HG03520 (cell line): ENCODE results near the gene HCN3.
A peak's percentile ranks its signal among the peaks of the same experiment; 100 is the strongest.

Experiments used
- ATAC-seq: cut with Tn5 transposase; IDR thresholded peaks from one replicate; pipeline ENCODE4 v1.9.1; 2021; ENCODE audit warnings: mild to moderate bottlenecking, moderate library complexity; ENCODE audit not compliant: unreplicated experiment

Gene HCN3

DNA sequence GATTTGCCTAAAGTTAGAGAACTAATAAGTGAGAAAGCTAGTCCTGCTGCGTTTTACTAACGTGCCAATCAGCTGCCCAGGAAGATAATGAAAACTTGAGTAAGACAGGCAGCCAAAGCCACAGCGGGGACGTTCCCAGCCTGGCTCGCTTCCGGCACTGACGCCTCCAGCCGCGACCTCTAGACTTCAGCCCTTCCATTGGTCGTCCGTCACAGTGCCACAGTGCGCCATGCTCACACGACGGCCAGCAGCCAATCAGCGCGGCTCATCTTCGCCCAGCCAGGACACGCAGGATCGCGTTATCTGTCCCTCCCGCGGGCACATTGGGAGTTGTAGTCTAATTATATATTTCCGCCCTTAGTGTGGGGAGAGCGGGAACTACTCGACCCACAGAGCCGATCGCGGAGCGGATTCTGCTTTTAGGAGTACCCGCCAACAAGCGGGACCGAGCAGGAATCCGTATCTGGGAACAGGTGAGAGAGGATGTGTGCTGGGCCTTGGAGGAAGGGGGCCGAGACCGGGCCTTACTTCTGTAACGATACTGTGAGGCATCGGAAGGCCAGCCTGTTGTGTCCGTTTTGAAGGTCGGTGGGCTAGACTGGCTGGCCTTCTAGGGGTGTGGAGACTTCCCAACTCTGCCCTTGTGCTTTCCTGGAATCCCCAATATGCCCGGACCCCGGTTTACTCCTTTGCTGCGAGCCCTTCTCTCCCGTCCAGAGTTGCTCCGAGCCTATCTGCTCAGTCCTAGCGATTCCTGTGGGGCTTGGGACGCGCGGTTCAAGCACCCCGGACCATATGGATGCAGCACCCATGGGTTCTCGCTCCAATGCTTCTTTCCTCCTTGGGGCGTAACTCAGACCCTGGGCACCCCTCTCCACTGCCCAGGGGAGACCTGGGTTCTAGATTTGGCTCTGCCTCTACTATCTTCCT lies 31.5 kb downstream of the HCN3 start, which contains the start of gene FDPS:
FDPS (plus strand) TSS at position 374 of the 930 bp plus-strand sequence. CDS start 924 bp downstream, outside the sequence.
- peak; percentile 91 for ATAC-seq

DNA sequence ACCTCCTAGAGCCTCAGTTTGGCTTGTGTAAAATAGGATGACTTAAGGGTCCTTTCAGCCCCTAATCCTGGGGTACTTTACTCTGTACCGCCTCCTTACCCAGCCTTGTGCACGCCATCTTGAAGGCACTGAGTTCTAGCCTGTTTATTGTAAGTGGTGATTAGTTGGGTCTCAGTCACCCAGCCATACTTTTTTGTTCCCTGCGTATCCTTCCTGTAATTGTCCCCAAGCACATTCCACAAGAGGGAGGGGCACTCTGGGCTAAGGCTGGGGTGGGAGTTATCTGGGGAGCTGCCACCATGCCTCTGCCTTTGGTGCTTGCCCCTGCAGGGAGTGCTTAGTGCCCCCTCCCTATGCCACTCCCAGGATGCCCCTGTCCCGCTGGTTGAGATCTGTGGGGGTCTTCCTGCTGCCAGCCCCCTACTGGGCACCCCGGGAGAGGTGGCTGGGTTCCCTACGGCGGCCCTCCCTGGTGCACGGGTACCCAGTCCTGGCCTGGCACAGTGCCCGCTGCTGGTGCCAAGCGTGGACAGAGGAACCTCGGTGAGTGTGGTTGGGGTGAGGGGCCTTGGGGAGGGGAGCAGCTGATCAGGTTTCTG lies 32.3 kb downstream of the HCN3 start:
- no peak for ATAC-seq

DNA sequence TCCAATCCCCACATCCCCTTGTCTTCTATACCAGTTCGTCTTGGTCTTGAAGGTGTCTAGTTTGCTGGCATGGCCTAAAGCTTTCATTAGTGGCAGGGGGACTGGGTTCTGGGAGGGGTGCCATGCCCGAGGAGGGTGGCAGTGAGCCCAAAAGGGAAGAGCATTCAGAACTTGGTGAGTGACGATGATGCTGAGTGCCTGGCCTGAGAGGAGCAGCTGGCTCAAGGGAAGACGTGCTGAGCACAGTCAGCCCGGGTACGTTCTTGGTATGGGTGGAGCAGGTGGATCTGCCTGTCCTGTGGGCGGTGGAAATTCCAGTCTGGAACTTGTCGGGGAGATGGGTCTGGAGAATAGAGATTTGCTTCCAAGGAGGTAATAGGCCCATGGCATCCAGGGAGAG lies 36.0 kb downstream of the HCN3 start:
- ATAC-seq, result no peak

DNA sequence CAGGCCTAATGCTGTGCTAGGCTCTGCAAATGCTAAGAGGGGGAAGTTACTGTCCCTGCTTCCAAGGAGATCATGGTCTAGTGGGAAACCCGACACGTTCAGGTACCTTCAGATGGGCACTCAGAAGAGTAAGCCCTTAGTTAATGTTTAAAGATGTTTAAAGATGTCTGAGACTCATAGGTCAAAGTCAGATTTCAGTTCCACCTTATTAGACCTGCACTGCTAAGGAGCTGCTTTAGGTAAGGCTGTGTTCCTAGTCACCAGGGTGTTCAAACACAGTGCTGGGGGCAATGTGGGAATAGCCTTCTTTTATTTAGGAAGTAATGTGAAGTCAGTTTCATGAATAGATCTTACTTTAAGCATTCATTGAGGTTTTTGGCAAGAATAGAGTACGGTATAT lies 39.7 kb downstream of the HCN3 start:
- no peak for ATAC-seq

DNA sequence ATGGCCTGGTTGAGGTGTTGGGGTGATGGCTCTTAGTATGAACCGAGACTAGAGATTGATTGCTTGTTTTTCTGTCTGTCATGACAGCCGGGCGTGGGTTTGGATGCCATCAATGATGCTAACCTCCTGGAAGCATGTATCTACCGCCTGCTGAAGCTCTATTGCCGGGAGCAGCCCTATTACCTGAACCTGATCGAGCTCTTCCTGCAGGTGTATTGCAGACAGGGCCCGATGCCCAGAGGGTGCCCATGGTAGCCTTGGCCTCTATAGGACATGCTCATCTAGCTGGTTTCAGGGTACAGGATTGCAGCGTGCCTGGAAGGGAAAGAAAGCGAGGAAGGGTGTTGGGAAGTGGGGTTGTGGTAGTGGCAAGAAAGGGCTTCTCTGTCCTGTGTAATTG lies 40.8 kb downstream of the HCN3 start:
- ATAC-seq, result no peak

DNA sequence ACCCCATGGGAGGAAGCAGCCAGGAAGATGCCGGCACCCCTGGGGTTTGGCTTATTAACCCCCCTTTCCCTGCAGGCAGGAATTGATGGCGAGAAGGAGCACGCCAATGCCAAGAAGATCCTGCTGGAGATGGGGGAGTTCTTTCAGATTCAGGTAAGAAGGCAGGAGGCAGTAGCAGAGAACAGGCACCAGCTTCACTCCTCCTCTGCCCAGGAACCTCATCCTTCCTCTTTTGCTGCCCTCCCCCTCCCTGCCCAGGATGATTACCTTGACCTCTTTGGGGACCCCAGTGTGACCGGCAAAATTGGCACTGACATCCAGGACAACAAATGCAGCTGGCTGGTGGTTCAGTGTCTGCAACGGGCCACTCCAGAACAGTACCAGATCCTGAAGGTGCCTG lies 42.3 kb downstream of the HCN3 start:
- ATAC-seq, result no peak

DNA sequence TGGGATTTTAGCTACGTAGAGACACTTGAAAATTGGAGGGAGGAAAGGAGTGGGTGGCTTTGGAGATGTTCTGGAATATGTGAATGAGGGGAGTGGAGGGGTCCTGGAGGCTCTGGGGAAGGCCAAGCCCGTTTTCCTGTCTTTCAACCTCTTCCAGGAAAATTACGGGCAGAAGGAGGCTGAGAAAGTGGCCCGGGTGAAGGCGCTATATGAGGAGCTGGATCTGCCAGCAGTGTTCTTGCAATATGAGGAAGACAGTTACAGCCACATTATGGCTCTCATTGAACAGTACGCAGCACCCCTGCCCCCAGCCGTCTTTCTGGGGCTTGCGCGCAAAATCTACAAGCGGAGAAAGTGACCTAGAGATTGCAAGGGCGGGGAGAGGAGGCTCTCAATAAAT lies 43.0 kb downstream of the HCN3 start:
- no peak for ATAC-seq

DNA sequence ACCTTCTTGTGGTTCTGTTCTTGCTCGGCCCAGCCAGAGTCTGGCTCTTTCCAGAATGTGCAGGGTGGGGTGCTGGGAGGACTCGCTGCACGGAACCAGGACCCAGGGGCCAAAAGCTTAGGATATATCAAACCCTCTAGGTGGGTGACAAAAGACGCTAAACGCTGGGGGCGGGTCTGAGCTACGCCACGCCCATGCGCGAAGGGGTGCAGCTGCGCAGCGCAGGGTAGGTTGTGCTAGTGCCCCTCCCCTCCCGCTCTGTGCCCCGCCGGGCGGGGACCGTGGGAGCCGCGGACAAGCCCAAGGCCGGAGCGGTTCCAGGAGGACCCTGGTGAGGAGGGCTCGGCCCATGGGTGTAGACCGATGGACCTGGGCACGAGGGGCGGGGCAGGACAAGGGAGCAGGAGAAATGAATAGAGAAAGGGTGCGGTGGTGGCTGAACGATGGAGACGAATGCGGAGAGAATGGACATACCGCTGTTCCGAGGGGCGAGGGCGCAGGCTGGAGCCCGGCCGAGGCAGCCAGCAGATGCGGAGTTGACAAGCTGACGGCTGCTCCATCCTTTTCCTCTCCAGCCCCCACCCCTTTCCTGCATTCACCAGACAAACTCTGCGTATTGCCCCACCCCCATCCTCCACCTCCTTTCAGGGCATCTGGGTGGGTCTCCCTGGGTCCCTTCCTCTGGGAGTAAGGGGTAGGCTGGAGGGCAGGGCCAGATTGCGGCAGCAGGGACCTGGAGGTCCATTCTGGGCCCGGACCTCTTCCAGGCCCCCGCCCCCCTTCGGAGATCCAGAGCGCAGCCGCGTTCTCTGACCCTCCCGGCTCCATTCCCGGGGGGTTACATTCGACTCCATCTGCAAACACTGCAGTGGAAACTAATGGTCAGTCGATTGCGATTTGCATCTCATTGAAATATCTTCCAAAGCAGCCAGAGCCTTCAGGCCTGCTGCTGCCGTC lies 43.7 kb downstream of the HCN3 start, which contains the start of gene RUSC1:
RUSC1 (plus strand) TSS at position 234 of the 957 bp plus-strand sequence. CDS start 880 bp downstream, outside the sequence.
- no peak for ATAC-seq

DNA sequence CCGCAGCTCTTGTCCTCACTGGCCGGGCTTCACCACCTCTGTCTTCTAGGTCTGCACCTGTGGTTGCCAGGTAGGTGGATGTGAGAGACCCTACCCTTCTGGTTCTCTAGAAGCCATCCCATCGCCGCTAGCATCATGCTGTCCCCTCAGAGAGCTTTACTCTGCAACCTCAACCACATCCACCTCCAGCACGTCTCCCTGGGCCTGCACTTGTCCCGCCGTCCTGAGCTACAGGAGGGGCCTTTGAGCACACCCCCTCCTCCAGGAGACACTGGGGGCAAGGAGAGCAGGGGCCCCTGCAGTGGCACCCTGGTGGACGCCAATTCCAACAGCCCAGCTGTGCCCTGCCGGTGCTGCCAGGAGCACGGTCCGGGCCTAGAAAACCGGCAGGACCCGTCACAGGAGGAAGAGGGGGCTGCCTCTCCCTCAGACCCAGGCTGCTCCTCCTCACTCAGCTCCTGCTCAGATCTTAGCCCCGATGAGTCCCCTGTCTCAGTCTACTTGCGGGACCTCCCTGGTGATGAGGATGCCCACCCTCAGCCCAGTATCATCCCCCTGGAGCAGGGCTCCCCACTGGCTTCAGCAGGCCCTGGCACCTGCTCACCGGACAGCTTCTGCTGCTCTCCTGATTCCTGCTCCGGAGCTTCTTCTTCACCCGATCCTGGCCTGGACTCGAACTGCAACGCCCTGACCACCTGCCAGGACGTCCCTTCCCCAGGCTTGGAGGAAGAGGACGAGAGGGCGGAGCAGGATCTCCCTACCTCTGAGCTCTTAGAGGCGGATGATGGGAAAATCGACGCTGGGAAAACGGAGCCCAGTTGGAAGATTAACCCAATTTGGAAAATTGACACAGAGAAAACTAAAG lies 44.6 kb downstream of the HCN3 start:
- no peak for ATAC-seq

DNA sequence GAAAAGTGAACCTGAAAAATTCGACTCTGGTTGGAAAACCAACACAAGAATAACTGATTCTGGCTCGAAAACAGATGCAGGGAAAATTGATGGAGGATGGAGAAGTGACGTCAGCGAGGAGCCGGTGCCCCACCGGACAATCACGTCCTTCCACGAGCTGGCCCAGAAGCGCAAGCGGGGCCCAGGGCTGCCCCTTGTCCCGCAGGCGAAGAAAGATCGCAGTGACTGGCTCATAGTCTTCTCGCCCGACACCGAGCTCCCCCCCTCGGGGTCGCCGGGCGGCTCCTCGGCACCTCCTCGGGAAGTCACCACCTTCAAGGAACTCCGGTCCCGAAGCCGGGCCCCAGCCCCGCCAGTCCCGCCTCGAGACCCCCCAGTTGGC lies 45.3 kb downstream of the HCN3 start:
- no peak for ATAC-seq

DNA sequence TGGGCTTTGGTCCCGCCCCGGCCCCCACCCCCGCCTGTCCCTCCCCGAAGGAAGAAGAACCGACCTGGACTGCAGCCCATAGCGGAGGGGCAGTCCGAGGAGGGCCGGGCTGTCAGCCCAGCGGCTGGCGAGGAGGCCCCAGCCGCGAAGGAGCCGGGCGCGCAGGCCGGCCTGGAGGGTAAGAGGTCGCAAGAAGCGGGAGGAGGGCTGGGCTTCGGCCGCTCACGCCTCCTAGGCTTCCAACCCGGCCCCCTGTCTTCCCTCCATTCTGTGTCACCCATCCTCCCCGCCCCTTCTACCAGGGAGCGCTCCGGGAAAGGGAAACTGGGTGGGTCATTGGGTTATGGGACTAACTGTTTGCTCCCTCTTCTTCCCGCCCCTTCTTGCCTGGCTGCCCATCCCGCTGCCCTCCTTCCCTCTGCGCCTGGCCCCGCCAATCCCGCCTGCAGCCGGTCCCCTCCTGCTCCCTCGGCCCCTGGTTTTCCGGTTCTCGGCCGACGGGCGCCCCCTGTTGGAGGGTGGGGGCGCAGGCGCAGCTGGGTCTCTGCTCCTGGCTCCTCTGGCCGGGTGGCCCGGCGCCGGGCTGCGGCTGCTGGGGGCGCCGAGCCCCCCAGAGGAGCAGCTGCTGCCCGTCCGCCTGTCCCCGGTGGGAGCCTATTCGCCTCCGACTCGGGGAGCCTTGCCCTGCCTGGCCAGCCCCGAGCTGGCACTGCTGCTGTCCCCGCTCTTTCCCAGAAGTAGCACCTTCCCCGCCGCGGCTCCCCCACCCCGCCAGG lies 45.9 kb downstream of the HCN3 start:
- peak; percentile 41 for ATAC-seq

DNA sequence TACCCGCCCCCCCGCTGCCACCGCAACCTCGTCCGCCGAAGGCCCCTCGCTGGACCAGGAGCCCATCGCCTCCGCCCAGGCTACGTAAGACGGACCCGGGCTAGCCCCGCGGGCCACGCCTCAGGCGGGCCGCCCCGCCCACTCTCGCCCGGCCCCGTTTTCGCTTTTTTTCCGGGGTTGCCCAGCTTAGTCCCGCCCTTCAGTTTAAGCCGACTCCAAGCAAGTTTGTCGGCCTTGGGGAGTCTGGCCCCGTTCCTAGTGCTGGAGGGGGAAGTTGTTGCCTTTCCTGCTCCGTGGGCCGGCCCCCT lies 46.4 kb downstream of the HCN3 start:
- peak; percentile 27 for ATAC-seq

DNA sequence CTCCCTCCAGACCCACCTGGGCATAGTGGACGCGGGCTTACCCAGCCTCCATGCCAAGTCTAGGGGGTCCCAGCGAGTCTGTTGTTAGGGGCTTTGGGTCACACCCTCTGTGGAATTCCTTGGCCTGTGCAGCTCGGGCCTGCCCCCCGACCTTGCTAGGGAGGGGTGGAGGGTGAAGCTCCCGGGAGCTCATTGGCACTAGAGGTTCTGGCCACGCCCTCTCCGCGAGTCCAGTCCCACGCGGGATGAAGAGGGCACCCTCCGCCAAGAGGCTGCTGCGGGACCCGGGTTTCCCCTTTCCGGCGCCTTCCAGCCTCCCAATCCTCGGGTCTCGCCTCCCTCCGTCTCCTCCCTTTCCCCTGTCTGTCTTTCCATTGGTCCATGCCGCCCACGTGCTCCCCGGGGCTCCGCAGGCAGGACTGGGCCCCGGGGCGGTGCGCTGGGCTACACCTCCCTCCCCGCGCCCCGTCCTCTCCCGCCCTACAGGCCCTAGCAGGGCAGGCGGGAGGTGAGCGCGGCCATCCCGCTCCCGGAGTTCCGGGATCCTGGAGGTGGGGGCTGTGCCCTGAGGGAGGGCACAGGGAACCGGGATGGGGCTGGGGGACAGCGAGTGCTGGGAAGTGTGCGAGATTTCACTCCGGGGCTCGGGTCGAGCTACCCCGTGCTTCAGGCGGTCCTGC lies 46.9 kb downstream of the HCN3 start:
- ATAC-seq, result peak; percentile 39

DNA sequence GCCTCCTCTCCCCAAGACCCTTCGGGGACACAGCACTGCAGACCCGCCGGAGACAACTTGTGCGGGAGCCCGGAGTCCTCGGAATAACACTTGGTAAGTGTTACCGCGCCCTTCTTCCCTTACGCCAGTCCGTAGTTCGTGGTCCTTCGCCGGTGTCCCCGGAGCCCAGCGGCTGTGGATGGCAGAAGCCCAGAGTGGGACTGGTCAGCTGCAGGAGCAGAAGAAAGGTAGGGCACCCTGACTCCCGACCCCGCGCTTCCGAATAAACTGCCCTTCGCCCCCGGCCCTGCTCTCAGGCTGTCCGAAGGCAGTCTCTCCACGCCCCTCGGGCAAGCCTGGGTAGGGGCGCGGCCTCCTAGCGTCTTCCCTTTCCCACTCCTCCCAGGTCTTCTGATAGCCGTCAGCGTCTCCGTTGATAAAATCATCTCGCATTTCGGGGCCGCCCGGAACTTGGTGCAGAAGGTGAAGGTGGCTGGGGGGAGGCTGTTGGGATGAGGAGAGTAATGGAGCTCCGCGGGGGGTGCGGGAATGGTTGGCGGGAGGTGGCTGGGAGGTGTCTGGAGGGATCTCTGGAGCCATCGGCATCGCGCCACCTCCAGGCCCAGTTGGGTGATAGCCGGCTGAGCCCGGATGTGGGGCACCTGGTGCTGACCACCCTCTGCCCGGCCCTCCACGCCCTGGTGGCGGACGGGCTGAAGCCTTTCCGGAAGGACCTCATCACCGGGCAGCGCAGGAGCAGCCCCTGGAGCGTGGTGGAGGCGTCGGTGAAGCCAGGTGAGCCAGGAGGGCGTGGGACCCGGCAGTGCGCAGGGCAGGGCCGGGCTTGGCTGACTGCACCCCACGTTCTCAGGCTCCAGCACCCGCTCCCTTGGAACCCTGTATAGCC lies 47.7 kb downstream of the HCN3 start:
- ATAC-seq, result no peak

DNA sequence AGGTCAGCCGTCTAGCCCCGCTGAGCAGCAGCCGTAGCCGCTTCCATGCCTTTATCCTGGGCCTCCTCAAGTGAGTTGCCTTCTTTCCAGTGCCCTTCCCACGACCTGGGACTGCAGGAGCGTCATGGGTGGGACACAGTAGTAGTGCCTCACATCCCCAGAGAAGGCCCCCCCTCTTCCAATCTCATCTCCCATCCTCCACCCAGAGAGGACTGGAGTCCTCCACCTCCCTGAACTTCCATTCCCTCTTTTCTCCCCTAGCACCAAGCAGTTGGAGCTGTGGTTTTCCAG lies 48.3 kb downstream of the HCN3 start:
- ATAC-seq, result no peak

DNA sequence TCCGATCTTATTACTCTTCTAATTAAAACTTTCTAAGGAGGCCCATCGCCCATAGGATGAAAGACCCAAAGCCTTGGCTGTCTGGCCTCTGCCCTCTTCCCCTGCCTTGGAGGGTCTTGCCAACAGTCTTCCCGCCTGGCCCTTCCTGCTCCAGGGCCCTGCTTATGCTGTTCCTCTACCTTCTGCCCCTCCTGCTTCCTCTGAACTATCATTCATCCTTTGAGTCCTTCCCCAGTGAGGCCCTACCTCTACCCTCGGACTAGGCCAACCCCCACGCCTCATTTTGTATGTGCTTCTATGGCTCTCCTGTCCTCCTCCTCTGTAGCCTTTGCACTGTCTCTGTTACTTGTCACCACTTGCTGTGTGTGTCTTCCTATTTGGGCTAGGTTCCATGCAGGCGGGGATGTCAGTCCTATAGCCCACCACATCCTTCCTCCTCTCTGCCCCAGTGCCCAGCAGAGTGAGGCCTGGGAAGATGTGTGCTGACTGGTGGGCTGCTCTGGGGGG lies 48.8 kb downstream of the HCN3 start:
- no peak for ATAC-seq

DNA sequence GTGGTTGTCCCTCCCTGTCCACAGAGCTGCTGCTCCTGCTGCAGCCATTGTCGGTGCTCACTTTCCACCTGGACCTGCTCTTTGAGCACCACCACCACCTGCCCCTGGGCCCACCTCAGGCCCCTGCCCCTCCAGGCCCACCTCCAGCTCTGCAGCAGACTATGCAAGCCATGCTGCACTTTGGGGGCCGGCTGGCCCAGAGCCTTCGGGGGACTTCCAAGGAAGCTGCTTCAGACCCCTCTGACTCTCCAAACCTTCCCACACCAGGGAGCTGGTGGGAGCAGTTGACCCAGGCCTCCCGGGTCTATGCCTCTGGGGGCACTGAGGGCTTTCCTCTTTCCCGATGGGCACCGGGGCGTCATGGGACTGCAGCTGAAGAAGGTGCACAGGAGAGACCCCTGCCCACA lies 49.4 kb downstream of the HCN3 start:
- ATAC-seq, result no peak

DNA sequence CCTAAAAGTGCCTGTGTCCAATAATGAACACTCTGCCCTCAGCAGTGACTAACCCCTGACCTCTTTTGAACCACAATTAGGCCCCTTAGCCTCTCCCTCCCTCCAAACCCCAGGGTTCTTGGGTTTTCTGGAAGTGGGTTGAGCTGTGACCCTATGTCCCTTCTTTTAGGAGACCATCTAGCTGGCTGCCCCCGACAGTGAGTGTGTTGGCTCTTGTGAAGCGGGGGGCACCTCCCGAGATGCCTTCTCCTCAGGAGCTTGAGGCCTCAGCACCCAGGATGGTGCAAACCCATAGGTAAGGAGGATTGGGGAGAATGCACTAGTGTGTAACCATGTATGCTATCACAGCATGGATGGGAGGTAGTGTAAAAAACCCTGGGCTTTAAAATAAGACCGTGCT lies 50.7 kb downstream of the HCN3 start:
- no peak for ATAC-seq
